Small intestine (tissue), 7 donors: ENCODE results near the gene PDLIM5. TPM values are rescaled to one million over a fixed set of nuclear protein-coding genes. Genes with fewer than 3 reads are reported as not detected.
"Not testable (repeated sequence)": the region's sequence is repeated elsewhere in the genome, so short reads cannot be mapped to it uniquely, and the experiment has no call there.

Experiments used
- DNase-seq, 2 donors: peaks; one replicate each; pipeline versions ENCODE4 v3.0.0 to v3.0.0-alpha.2; 2013
- FAIRE-seq: peaks from 2 replicates; lab custom pipeline; 2012; peaks lifted over from hg19 to GRCh38; lab: Jason Lieb, UNC
- H3K27ac ChIP-seq, 3 donors: one replicate each; pipeline ENCODE4 v1.5.1; 2013; ENCODE audit warnings: low read length in 2 of 3, mild to moderate bottlenecking in 2 of 3, control low read depth in 1 of 3, inconsistent platforms in 1 of 3, low read depth in 1 of 3, moderate library complexity in 1 of 3
- H3K27me3 ChIP-seq, 3 donors: one replicate each; pipeline ENCODE4 v1.6.1; 2013; ENCODE audit warnings: low read length in 3 of 3, inconsistent platforms in 1 of 3; ENCODE audit not compliant: control insufficient read depth in 3 of 3, insufficient read depth in 3 of 3
- H3K36me3 ChIP-seq, 3 donors: one replicate each; pipeline ENCODE4 v1.6.1; 2013; ENCODE audit warnings: low read length in 3 of 3, inconsistent platforms in 1 of 3, low read depth in 1 of 3, mild to moderate bottlenecking in 1 of 3, moderate library complexity in 1 of 3; ENCODE audit not compliant: control insufficient read depth in 3 of 3, insufficient read depth in 2 of 3
- H3K4me1 ChIP-seq, 3 donors: one replicate each; pipeline ENCODE4 v1.6.1; 2013; ENCODE audit warnings: low read length in 2 of 3, inconsistent platforms in 1 of 3, low read depth in 1 of 3, mild to moderate bottlenecking in 1 of 3, moderate library complexity in 1 of 3; ENCODE audit not compliant: control insufficient read depth in 3 of 3, insufficient read depth in 2 of 3
- H3K4me3 ChIP-seq, 3 donors: one replicate each; pipeline ENCODE4 v1.5.1; 2013; ENCODE audit warnings: low read length in 3 of 3, control low read depth in 1 of 3, inconsistent platforms in 1 of 3, low read depth in 1 of 3, mild to moderate bottlenecking in 1 of 3, moderate library complexity in 1 of 3
- H3K9me3 ChIP-seq, 2 donors: one replicate each; pipeline ENCODE4 v1.6.1; 2013; ENCODE audit warnings: low read depth in 1 of 2, low read length in 1 of 2; ENCODE audit not compliant: control insufficient read depth in 2 of 2, insufficient read depth in 1 of 2
- WGBS, 3 donors: extraction: QIAGEN DNeasy Blood & Tissue Kit; methylation state at CpG; one replicate each; pipeline ENCODE4 v1.1.7; 2013; 5-methylcytosine and 5-hydroxymethylcytosine counted together
- polyA plus RNA-seq, 4 donors: library from polyadenylated mRNA; stranded (reverse) in 3 of 4; unstranded in 1 of 4; fragments of 200-250 nt in 3 of 4; fragments of 120-200 nt in 1 of 4; gene quantifications; one replicate each; pipeline versions ENCODE4 v1.2.1 to v1.2.3, GENCODE V29; 2013
- donor health status: healthy with polysubstance abuse.
- donor health status: control.
- donor health status: control.
- donor health status: Bipolar disorder and iron deficiency.
- donor health status: healthy.

PDLIM5 gene
- polyA plus RNA-seq, 4 donors: 26.6 to 106 (median 61.5) TPM

GRCh38 chr4:94626942-94627341 lies 175.2 kb downstream of the PDLIM5 start:
- no peak overlapping the region for H3K27ac ChIP-seq
- FAIRE-seq (no peak), DNase-seq (no peak)
- no peak overlapping the region for H3K4me3 ChIP-seq
- 92 to 95% (median 92%) methylated on average over 3 of the region's 3 CpGs for WGBS, 3 donors
- H3K27me3 ChIP-seq: no peaks in the 10 kb centered on the region
- no peaks in the 10 kb centered on the region for H3K9me3 ChIP-seq
- H3K4me1 ChIP-seq: no peaks in the 10 kb centered on the region
- peaks cover 0 to 10% (median 7%) of the 10 kb centered on the region in 3 donors for H3K36me3 ChIP-seq

- not testable (repeated sequence) for FAIRE-seq, DNase-seq, H3K27ac ChIP-seq, H3K27me3 ChIP-seq, H3K9me3 ChIP-seq, H3K4me1 ChIP-seq, H3K4me3 ChIP-seq, H3K36me3 ChIP-seq
- 96 to 100% (median 99%) methylated on average over 8 of the region's 8 CpGs for WGBS, 3 donors
These were observed 177.3 kb downstream of the PDLIM5 start for GRCh38 chr4:94629058-94629457.

- FAIRE-seq: no peak
- no peaks in the 10 kb centered on the region for H3K9me3 ChIP-seq
These were observed 178.1 kb downstream of the PDLIM5 start for GRCh38 chr4:94629837-94630236.

GRCh38 chr4:94634271-94634670 lies 182.5 kb downstream of the PDLIM5 start:
- Histone ChIP-seq H3K9me3 (no peaks in the 10 kb centered on the region), H3K27me3 (no peaks in the 10 kb centered on the region), H3K36me3 (peaks cover 0 to 8% (median 0%) of the 10 kb centered on the region in 3 donors), H3K4me1 (no peaks in the 10 kb centered on the region), H3K4me3 (no peak overlapping the region), H3K27ac (no peak overlapping the region)
- DNase-seq: no peak
- no peak for FAIRE-seq
- WGBS, 3 donors: 78 to 95% (median 94%) methylated on average over 2 of the region's 2 CpGs

More at GRCh38 chr4:94629837-94630236, 178.1 kb downstream of the PDLIM5 start:
- no peak for DNase-seq
- Histone ChIP-seq H3K27me3 (no peaks in the 10 kb centered on the region), H3K4me3 (no peak overlapping the region), H3K4me1 (no peaks in the 10 kb centered on the region), H3K27ac (no peak overlapping the region), H3K36me3 (peaks cover 0 to 7% (median 3%) of the 10 kb centered on the region in 3 donors)
- 80 to 97% (median 90%) methylated on average over 2 of the region's 2 CpGs for WGBS, 3 donors

GRCh38 chr4:94635177-94635576 lies 183.4 kb downstream of the PDLIM5 start:
- DNase-seq: no peak
- Histone ChIP-seq H3K4me1 (no peaks in the 10 kb centered on the region), H3K9me3 (no peaks in the 10 kb centered on the region), H3K27me3 (no peaks in the 10 kb centered on the region), H3K4me3 (no peak overlapping the region), H3K27ac (no peak overlapping the region), H3K36me3 (peaks cover 0 to 6% (median 5%) of the 10 kb centered on the region in 3 donors)
- 90 to 95% (median 91%) methylated on average over 2 of the region's 2 CpGs for WGBS, 3 donors
- no peak for FAIRE-seq

- peaks cover 0 to 6% (median 6%) of the 10 kb centered on the region in 3 donors for H3K36me3 ChIP-seq
- no peaks in the 10 kb centered on the region for H3K9me3 ChIP-seq
- 79 to 88% (median 82%) methylated on average over 2 of the region's 2 CpGs for WGBS, 3 donors
- H3K27me3 ChIP-seq: no peaks in the 10 kb centered on the region
- no peak overlapping the region for H3K4me3 ChIP-seq
- H3K27ac ChIP-seq: no peak overlapping the region
- peaks cover 0 to 2% (median 0%) of the 10 kb centered on the region in 3 donors for H3K4me1 ChIP-seq
- peak; percentile 18 to 26 for DNase-seq
- FAIRE-seq: no peak
These were observed 184.3 kb downstream of the PDLIM5 start for GRCh38 chr4:94636004-94636403.

GRCh38 chr4:94639298-94639697 lies 187.6 kb downstream of the PDLIM5 start:
- H3K36me3 ChIP-seq: peaks cover 0 to 7% (median 3%) of the 10 kb centered on the region in 3 donors
- H3K4me3 ChIP-seq: no peak overlapping the region
- 88 to 96% (median 93%) methylated on average over 2 of the region's 2 CpGs for WGBS, 3 donors
- FAIRE-seq: no peak
- no peaks in the 10 kb centered on the region for H3K9me3 ChIP-seq
- no peak overlapping the region for H3K27ac ChIP-seq
- no peaks in the 10 kb centered on the region for H3K27me3 ChIP-seq
- peaks cover 0 to 2% (median 0%) of the 10 kb centered on the region in 3 donors for H3K4me1 ChIP-seq
- no peak for DNase-seq

GRCh38 chr4:94640151-94640550 lies 188.4 kb downstream of the PDLIM5 start:
- no peak overlapping the region for H3K27ac ChIP-seq
- FAIRE-seq (no peak), DNase-seq (no peak)
- WGBS, 3 donors: 97% methylated on average over 4 of the region's 4 CpGs
- H3K4me1 ChIP-seq: peaks cover 0 to 2% (median 0%) of the 10 kb centered on the region in 3 donors
- no peaks in the 10 kb centered on the region for H3K27me3 ChIP-seq
- no peak overlapping the region for H3K4me3 ChIP-seq
- H3K36me3 ChIP-seq: peaks cover 0 to 8% (median 2%) of the 10 kb centered on the region in 3 donors
- H3K9me3 ChIP-seq: no peaks in the 10 kb centered on the region
